ENCODE measurements around the gene TTBK2. TPM values are rescaled to one million over a fixed set of nuclear protein-coding genes. Genes with fewer than 3 reads are reported as not detected.

Gene TTBK2
- total and polyA plus RNA-seq, 10 of the 15 experiments (the other 5 are each of a cell fraction or from before 2014, with no cell fraction given): 0.66 to 9.1 (median 3.7) TPM

DNA sequence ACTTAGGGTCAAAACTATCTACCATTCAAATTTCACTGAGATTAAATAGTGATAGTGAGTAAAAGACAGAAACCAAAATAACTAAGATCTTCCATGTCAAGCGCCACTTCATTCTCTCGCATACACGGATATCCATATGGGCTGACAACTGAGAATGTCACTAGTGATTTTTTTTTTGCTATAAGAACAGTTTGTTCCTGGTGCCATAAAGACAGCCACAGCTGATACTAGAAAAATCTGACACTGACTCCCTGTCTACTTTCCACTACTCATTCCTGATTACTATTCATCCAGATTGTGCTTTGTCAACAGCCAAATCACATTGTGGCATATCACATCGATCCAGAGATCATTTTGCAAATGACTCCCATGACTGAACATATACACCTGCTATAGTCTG lies 137.9 kb downstream of the TTBK2 start (continued):
- TF ChIP-seq, protein P1, sequence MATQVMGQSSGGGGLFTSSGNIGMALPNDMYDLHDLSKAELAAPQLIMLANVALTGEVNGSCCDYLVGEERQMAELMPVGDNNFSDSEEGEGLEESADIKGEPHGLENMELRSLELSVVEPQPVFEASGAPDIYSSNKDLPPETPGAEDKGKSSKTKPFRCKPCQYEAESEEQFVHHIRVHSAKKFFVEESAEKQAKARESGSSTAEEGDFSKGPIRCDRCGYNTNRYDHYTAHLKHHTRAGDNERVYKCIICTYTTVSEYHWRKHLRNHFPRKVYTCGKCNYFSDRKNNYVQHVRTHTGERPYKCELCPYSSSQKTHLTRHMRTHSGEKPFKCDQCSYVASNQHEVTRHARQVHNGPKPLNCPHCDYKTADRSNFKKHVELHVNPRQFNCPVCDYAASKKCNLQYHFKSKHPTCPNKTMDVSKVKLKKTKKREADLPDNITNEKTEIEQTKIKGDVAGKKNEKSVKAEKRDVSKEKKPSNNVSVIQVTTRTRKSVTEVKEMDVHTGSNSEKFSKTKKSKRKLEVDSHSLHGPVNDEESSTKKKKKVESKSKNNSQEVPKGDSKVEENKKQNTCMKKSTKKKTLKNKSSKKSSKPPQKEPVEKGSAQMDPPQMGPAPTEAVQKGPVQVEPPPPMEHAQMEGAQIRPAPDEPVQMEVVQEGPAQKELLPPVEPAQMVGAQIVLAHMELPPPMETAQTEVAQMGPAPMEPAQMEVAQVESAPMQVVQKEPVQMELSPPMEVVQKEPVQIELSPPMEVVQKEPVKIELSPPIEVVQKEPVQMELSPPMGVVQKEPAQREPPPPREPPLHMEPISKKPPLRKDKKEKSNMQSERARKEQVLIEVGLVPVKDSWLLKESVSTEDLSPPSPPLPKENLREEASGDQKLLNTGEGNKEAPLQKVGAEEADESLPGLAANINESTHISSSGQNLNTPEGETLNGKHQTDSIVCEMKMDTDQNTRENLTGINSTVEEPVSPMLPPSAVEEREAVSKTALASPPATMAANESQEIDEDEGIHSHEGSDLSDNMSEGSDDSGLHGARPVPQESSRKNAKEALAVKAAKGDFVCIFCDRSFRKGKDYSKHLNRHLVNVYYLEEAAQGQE (IDR thresholded peaks at IDR 0.05; ENCODE audit: low read depth, low read length): no peak
- no peak for TF ChIP-seq JUND (IDR thresholded peaks at IDR 0.05; ENCODE audit: low read depth, low read length)
- TF ChIP-seq, protein P2, sequence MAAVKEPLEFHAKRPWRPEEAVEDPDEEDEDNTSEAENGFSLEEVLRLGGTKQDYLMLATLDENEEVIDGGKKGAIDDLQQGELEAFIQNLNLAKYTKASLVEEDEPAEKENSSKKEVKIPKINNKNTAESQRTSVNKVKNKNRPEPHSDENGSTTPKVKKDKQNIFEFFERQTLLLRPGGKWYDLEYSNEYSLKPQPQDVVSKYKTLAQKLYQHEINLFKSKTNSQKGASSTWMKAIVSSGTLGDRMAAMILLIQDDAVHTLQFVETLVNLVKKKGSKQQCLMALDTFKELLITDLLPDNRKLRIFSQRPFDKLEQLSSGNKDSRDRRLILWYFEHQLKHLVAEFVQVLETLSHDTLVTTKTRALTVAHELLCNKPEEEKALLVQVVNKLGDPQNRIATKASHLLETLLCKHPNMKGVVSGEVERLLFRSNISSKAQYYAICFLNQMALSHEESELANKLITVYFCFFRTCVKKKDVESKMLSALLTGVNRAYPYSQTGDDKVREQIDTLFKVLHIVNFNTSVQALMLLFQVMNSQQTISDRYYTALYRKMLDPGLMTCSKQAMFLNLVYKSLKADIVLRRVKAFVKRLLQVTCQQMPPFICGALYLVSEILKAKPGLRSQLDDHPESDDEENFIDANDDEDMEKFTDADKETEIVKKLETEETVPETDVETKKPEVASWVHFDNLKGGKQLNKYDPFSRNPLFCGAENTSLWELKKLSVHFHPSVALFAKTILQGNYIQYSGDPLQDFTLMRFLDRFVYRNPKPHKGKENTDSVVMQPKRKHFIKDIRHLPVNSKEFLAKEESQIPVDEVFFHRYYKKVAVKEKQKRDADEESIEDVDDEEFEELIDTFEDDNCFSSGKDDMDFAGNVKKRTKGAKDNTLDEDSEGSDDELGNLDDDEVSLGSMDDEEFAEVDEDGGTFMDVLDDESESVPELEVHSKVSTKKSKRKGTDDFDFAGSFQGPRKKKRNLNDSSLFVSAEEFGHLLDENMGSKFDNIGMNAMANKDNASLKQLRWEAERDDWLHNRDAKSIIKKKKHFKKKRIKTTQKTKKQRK (IDR thresholded peaks at IDR 0.05; ENCODE audit: low read depth, low read length): no peak

DNA sequence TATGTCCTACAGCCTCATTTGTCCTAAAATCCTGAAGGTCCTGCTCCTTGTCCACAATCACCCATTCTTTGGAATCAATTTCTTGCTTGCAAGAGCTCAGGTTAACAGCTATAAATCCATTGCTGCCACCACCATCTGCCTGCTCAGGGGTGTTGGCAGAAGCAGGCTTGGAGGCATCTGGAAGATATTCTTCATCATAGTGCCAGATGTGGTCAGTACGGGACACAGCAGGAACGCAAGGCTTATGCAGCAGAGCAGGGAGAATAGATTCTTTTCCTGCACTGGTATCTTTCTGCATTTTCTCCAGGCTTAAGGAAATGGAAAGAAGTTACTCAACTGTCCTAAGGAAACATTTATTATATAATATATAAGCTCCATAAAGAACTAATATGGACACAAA lies 145.2 kb downstream of the TTBK2 start:
- FAIRE-seq: no peak
- ATAC-seq: no peak
- H3K79me2 ChIP-seq (ENCODE audit: control insufficient read depth, insufficient read depth, low read length): no peaks in the 10 kb centered on the region
- no peak overlapping the region for H3K27ac ChIP-seq (ENCODE audit: control insufficient read depth, insufficient read depth)
- ChIA-PET SMC1A (ENCODE audit: uncharacterized antibody, unreplicated experiment) (interaction anchor here (0.7 to 1.0 kb wide), 2 partner anchors 9 to 148 kb away, joined by 3 to 5 read pairs; no protein-coding TSS in a partner anchor), CTCF (interaction anchor here (1.2 kb wide), 1 partner anchor 151 kb away, joined by 4 read pairs; no protein-coding TSS in a partner anchor), POLR2A (no interaction called here), RAD21 (ENCODE audit: unreplicated experiment) (no interaction called here)
- H3K36me3 ChIP-seq (ENCODE audit: control insufficient read depth in 2 of 2, insufficient read depth in 2 of 2, low read length in 1 of 2): 0 out of 4 replicates have a peak, but pooled peaks cover 0 to 6% of the 10 kb centered on the region in 2 experiments
- 77% methylated on average over 2 of the region's 2 CpGs for WGBS (ENCODE audit: insufficient coverage, insufficient replicate concordance, low lambda C conversion rate, missing lambda C conversion rate)
- intact Hi-C loops (cut with micrococcal nuclease; ENCODE audit: unreplicated experiment) (no loop called here), in situ Hi-C loops (cut with MboI) (no loop called here)
- H3K4me3 ChIP-seq: no peak overlapping the region
- TF ChIP-seq IKZF1 (conservative IDR thresholded peaks at IDR 0.05) (no peak), SUZ12 (IDR thresholded peaks at IDR 0.05; ENCODE audit: unreplicated experiment) (no peak), SUPT20H (IDR thresholded peaks at IDR 0.05; ENCODE audit: borderline replicate concordance, control insufficient read depth, low read depth, low read length) (no peak), HCFC1 (IDR thresholded peaks at IDR 0.05; ENCODE audit: low read length) (no peak)
- TF ChIP-seq, protein P3, sequence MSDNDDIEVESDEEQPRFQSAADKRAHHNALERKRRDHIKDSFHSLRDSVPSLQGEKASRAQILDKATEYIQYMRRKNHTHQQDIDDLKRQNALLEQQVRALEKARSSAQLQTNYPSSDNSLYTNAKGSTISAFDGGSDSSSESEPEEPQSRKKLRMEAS (IDR thresholded peaks at IDR 0.05; ENCODE audit: low read depth, low read length): no peak
- TF ChIP-seq, protein P4, sequence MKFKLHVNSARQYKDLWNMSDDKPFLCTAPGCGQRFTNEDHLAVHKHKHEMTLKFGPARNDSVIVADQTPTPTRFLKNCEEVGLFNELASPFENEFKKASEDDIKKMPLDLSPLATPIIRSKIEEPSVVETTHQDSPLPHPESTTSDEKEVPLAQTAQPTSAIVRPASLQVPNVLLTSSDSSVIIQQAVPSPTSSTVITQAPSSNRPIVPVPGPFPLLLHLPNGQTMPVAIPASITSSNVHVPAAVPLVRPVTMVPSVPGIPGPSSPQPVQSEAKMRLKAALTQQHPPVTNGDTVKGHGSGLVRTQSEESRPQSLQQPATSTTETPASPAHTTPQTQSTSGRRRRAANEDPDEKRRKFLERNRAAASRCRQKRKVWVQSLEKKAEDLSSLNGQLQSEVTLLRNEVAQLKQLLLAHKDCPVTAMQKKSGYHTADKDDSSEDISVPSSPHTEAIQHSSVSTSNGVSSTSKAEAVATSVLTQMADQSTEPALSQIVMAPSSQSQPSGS (IDR thresholded peaks at IDR 0.05; ENCODE audit: low read length): no peak
- TF ChIP-seq, protein P5, sequence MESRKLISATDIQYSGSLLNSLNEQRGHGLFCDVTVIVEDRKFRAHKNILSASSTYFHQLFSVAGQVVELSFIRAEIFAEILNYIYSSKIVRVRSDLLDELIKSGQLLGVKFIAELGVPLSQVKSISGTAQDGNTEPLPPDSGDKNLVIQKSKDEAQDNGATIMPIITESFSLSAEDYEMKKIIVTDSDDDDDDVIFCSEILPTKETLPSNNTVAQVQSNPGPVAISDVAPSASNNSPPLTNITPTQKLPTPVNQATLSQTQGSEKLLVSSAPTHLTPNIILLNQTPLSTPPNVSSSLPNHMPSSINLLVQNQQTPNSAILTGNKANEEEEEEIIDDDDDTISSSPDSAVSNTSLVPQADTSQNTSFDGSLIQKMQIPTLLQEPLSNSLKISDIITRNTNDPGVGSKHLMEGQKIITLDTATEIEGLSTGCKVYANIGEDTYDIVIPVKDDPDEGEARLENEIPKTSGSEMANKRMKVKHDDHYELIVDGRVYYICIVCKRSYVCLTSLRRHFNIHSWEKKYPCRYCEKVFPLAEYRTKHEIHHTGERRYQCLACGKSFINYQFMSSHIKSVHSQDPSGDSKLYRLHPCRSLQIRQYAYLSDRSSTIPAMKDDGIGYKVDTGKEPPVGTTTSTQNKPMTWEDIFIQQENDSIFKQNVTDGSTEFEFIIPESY (IDR thresholded peaks at IDR 0.05): no peak
- no peaks in the 10 kb centered on the region for H4K20me1 ChIP-seq (ENCODE audit: control insufficient read depth, insufficient read depth)
- H2AFZ ChIP-seq (ENCODE audit: control insufficient read depth, low read depth, low read length): no peak overlapping the region
- H3K9ac ChIP-seq (ENCODE audit: control insufficient read depth, insufficient read depth, low read length): no peak overlapping the region
- H3K27me3 ChIP-seq (replicated peaks in 1 of 2; ENCODE audit: control insufficient read depth in 2 of 2, insufficient read depth in 2 of 2, low read length in 1 of 2): no peaks in the 10 kb centered on the region
- no TSS peak for BruUV-seq (replicated peaks)
- H3K9me3 ChIP-seq (replicated peaks; ENCODE audit: control insufficient read depth, insufficient read depth, low read length): no peaks in the 10 kb centered on the region
- no peaks in the 10 kb centered on the region for H3K4me1 ChIP-seq (ENCODE audit: control insufficient read depth, insufficient read depth, low read length)
- H3K4me2 ChIP-seq (ENCODE audit: control insufficient read depth, insufficient read depth): no peak overlapping the region
- DNase-seq (ENCODE audit: low read depth, low spot score): no peak
